GM18870 (cell line): ENCODE results near the gene METTL25.
"Not testable (repeated sequence)": the region's sequence is repeated elsewhere in the genome, so short reads cannot be mapped to it uniquely, and the experiment has no call there.

Source experiments
- ATAC-seq: cut with Tn5 transposase; IDR thresholded peaks from one replicate; pipeline ENCODE4 v1.9.1; 2021; ENCODE audit warnings: moderate library complexity; ENCODE audit not compliant: unreplicated experiment

Gene METTL25

DNA sequence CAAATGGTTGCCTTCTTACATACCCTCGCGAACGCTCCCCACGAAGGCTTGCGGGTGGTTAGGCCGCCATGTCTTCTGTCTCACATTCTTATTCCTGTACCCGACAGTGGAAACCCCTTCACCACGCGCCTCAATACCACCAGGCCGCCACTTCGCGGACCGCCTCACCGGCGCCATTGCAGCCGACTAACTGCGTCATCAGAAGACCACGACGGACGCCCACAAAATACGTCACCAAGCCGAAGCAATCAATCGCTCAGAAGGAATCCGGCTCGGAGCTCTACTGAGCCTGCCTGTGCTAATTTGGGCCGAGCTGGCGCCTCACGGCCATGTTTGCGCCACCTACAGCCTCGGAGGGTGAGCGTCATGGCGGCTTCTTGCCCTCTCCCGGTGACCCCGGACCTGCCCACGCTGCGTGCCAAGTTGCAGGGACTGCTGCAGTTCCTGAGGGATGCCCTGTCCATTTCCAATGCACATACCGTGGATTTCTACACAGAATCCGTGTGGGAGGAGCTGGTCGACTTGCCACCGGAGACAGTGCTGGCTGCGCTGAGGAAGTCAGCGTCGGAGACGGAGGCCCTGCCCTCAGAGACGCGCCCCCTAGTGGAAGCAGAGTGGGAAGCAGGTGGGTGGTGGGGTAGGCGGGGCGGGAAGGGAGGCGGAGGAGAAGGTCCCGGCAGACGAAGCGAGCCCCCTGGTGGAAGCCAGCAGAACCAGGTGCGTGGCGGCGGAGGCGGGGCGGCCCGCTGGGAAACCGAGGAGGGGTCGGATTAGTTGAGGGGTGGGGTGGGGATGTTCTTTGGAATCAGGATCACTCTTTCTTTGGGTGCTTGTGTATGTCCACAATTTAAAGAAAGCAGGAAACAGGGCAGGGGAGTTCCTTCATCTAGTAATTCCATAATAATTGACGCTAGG lies at the start of gene METTL25, which contains the start of gene CCDC59:
METTL25 (plus strand) TSS at position 330 of the 915 bp plus-strand sequence; CDS start at position 367, 37 bp downstream.
CCDC59 (minus strand) TSS at position 188 of the 915 bp plus-strand sequence; CDS start at position 177, 11 bp downstream.
- peak; percentile 96 for ATAC-seq

DNA sequence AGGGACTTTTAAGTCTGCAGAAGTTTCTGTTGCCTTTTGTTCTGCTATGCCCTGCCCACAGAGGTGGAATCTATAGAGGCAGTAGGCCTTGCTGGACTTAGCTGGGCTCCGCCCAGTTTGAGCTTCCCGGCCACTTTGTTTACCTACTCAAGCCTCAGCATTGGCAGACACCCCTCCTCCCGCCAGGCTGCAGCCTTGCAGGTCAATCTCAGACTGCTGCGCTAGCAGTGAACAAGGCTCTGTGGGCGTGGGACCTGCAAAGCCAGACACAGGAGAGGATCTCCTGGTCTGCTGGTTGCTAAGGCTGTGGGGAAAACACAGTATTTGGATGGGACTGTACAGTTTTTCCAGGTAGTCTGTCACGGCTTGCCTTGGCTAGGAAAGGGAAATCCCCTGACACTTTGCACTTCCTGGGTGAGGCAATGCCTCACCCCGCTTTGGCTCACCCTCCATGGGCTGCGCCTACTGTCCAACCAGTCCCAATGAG lies 43.9 kb upstream of the METTL25 start:
- ATAC-seq = no peak

DNA sequence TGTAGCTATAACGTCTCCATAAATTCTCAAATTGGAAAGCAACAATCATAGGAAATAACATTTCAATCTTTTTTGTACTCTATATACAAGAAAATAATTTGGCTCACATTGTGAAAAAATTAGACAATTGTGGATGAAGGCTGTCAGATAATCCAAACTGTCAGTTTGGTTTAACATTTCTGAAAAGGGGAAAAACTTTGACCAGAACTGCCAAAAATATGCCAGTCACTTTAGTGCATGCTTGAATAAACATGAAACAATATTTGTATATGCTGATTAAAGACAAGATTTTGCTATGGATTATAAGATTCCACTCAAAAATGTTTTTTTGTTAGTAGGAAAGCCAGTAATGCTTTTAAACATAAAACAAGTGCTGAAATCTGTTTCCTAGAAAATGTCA lies 39.1 kb upstream of the METTL25 start:
- ATAC-seq = no peak

DNA sequence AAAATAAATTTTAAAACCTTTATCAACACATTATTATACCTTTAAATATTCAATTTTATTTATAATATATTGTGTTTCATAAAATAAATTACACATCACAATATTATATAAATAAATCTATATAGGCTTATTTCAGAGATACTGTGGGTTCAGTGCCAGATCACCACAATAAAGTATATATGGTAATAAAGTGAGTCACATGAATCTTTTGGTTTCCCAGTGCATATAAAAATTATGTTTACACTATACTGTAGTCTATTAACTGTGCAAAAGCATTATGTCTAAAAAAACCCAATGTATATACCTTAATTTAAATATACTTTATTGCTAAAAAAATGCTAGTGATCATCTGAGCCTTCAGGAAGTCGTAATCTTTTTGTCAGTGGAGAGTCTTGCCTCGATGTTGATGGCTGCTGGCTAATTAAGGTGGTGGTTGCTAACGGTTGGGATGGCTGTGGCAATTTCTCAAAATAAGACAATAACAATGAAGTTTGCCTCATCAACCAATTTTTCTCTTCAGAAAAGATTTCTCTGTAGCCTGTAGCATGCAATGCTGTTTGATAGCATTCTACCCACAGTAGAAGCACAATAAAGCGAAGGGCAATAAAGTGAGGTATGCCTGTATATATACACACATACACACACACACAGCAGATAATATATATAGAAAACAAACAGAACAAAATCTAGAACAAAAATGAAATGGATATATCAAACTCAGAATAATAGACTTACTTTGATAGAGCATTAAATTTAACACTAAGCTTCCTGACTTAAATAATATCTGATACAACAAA lies 32.6 kb upstream of the METTL25 start:
- ATAC-seq = no peak

DNA sequence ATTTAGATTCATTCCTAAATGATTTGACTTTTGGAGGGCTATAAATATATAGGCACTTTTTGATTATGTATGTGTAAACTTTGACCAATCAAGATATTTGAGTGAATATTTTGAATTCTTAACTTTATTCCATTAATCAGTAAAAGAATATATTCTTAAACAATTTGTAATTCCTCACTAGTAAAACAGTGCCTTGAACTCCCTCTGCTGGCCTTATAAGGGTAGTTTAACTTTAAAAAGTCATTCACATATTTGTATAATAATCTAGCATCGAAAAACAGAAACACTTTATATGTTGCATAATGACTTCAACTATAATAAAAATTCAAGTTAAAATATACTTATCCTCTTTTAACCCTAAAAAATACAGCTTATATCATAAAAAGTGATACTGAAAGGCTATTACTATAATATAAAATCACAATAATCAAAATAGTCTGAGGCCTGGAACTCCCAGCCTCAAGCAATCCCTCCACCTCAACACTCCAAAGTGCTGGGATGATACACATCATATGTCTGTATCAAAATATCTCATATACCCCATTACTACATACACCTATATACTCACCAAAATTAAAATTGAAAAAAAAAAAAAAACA lies 31.3 kb upstream of the METTL25 start:
- ATAC-seq = no peak

DNA sequence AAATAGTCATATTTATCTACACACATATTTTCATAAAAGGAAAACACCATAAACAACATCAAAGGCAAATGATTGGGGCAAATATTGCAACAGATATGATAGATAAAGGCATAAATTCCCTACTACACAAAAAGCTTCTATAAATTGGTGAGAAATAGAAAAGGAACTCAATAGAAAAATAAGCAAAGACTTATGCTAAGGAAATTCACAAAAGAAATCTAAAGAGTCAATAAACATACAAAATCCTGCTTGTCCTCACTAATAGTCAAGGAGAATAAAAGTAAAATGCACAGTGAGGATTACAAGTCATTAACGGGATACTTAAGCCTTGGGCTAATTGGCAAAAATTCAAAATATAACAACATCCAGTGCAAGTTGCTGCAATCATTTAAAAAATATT lies 30.5 kb upstream of the METTL25 start:
- ATAC-seq = no peak

DNA sequence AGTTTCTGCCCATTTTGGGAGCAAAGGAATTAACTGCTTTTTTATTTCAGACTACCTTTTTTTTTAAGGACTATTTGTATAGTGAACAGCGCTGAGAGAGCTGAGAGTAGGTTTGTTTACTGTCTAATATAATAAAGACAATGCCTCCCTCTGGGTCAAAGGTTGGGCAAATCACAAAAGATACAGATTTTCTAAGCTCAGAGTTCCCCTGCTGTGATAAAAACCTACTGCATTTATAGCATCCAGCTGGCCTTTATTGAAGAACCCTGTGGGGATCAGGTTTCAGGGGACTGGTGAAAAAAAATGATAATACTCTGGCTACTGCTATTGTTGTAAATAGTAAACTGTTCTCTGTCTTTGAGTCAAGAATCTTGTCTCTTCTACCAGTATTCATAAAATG lies 28.8 kb upstream of the METTL25 start:
- no peak for ATAC-seq

- ATAC-seq = no peak
These were observed 8.2 kb upstream of the METTL25 start for GRCh38 chr12:82350161-82350560.

GRCh38 chr12:82351390-82351789 lies 6.9 kb upstream of the METTL25 start:
- ATAC-seq = no peak

DNA sequence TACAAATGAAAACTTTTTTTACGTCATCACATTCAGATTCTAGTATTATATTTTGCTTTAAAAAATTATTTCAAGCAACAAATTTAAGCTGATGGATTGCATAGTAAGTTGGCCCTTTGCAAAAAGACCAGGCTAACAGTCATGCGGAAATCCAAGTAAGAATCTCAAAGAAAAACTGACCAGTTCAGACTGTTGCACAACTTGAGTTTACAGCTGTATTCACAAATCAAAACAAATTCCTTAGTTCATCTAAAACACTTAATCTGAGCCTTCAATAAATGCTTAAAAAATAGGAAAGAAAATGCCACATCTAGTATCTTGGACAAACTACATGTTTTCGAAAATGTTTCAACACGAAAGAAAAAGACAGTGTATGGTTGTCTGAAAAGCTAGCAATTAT lies 989 bp upstream of the METTL25 start:
- no peak for ATAC-seq

GRCh38 chr12:82357845-82358199 lies 507 bp upstream of the METTL25 start:
- no peak for ATAC-seq

GRCh38 chr12:82359115-82359478 lies 768 bp downstream of the METTL25 start:
- peak; percentile 10 for ATAC-seq

DNA sequence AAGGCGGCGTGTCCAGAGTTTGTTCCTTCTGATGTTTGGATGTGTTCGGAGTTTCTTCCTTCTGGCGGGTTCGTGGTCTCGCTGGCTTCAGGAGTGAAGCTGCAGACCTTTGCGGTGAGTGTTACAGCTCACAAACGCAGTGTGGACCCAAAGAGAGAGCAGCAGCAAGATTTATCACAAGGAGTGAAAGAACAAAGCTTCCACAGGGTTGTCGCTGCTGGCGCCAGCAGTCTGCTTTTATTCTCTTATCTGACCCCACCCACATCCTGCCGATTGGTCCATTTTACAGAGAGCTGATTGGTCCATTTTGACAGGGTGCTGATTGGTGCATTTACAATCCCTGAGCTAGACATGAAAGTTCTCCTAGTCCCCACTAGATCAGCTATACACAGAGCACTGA lies 2.5 kb downstream of the METTL25 start:
- not testable (repeated sequence) for ATAC-seq

DNA sequence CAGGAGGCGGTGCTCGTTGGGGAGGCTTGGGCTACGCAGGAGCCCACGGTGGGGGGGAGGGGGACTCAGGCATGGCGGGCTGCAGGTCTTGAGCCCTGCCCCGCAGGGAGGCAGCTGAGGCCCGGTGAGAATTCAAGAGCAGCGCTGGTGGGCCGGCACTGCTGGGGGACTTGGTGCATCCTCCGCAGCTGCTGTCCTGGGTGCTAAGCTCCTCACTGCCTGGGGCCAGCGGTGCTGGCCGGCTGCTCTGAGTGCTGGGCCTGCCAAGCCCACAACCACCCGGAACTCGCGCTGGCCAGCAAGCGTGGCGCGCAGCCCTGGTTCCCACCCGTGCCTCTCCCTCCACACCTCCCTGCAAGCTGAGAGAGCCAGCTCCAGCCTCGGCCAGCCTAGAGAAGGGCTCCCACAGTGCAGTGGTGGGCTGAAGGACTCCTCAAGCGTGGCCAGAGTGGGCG lies 3.2 kb downstream of the METTL25 start:
- ATAC-seq = no peak

GRCh38 chr12:82363990-82364389 lies 5.7 kb downstream of the METTL25 start:
- no peak for ATAC-seq

DNA sequence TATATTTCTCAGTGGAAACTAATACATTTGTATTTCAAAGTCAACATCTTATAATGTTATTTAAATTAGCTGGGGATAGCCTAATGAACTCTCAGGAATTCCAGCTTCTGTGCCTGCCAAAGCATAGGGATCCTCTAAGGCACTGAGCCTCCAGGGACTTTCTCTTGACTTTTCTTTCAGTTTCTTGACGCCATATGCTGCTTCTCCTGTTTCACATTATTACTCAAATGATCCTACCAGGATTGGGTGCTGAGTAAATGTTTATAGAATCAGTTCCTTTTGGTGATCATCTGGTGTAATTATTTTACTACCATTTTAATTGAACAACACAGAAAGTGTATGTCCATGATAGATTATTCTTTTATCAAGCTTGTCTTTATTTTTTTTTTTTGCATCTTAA lies 7.9 kb downstream of the METTL25 start:
- ATAC-seq = peak; percentile 80

- no peak for ATAC-seq
These were observed 16.9 kb downstream of the METTL25 start for GRCh38 chr12:82375201-82375600.

GRCh38 chr12:82378997-82379396 lies 20.7 kb downstream of the METTL25 start:
- ATAC-seq = no peak

DNA sequence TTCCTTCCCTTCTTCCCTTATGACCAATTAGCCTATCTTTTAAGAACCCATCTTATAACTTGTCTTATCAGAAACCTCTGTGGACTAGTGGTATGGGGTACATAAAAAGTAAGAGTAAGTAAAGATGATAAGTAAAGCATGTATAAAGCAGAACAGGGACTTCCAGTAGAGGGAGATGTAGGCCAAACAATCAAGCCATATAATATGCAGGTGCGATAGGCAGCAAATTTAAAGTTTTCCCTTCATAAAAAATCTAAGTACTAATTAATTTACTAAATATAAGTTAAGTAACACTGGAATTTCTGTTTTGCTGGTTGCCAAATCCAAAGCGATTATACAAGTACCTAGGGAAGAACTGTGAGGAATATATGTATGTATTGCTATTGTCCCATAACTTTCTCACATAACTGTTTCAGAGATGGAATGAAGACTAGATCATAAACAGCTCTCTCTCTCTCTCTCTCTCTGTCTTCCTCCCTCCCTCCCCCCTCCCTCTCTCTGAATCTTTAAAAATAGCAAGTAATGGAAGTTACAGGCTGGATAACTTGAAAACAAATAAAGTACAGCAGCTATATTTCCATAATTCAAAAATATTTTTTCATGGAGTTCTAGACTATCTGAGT lies 25.7 kb downstream of the METTL25 start:
- ATAC-seq = peak; percentile 63

GRCh38 chr12:82398879-82399278 lies 40.5 kb downstream of the METTL25 start:
- no peak for ATAC-seq

GRCh38 chr12:82400819-82401218 lies 42.5 kb downstream of the METTL25 start:
- no peak for ATAC-seq
